HG03060 (cell line): ENCODE results near the gene NGF.
"Not testable (repeated sequence)": the region's sequence is repeated elsewhere in the genome, so short reads cannot be mapped to it uniquely, and the experiment has no call there.

Experiments used
- ATAC-seq: cut with Tn5 transposase; IDR thresholded peaks from one replicate; pipeline ENCODE4 v1.9.1; 2021; ENCODE audit warnings: low read depth, moderate number of reproducible peaks; ENCODE audit not compliant: unreplicated experiment

NGF gene

GRCh38 chr1:115311474-115311989 is 26.5 kb downstream of the NGF start:
- no peak for ATAC-seq

GRCh38 chr1:115310581-115311473 is 27.2 kb downstream of the NGF start:
- no peak for ATAC-seq

- ATAC-seq = not testable (repeated sequence)
Measured at GRCh38 chr1:115309504-115309903, 28.5 kb downstream of the NGF start.

GRCh38 chr1:115308969-115309368 is 29.1 kb downstream of the NGF start:
- no peak for ATAC-seq

GRCh38 chr1:115307661-115308060 is 30.4 kb downstream of the NGF start:
- ATAC-seq = no peak

GRCh38 chr1:115306146-115306545 is 31.9 kb downstream of the NGF start:
- ATAC-seq = no peak

GRCh38 chr1:115303364-115303763 is 34.7 kb downstream of the NGF start:
- ATAC-seq = no peak

- ATAC-seq = no peak
Measured at GRCh38 chr1:115302390-115302961, 35.6 kb downstream of the NGF start.

GRCh38 chr1:115301438-115302020 is 36.5 kb downstream of the NGF start:
- no peak for ATAC-seq

GRCh38 chr1:115300087-115300876 is 37.8 kb downstream of the NGF start:
- no peak for ATAC-seq

- ATAC-seq = no peak
Measured at GRCh38 chr1:115299266-115299665, 38.8 kb downstream of the NGF start.

- ATAC-seq = peak; percentile 84
Measured at GRCh38 chr1:115296981-115297380, 41.1 kb downstream of the NGF start.

GRCh38 chr1:115295904-115296696 is 41.9 kb downstream of the NGF start:
- no peak for ATAC-seq

GRCh38 chr1:115293899-115294298 is 44.1 kb downstream of the NGF start:
- ATAC-seq = no peak

GRCh38 chr1:115293006-115293405 is 45.0 kb downstream of the NGF start:
- no peak for ATAC-seq

- ATAC-seq = no peak
Measured at GRCh38 chr1:115291741-115292140, 46.3 kb downstream of the NGF start.

- no peak for ATAC-seq
Measured at GRCh38 chr1:115289940-115290339, 48.1 kb downstream of the NGF start.

GRCh38 chr1:115288591-115289198 is 49.4 kb downstream of the NGF start:
- ATAC-seq = no peak

GRCh38 chr1:115286431-115287205 is 51.4 kb downstream of the NGF start:
- ATAC-seq = no peak
